A549 treated with dexamethasone at 1 μM for 4 hours (cell line): Measurements from ENCODE around the gene TMEM269. TPM values are rescaled to one million over a fixed set of nuclear protein-coding genes. Genes with fewer than 3 reads are reported as not detected.

Experiments
- total RNA-seq: library from RNA; stranded (reverse); fragments of 200-300 nt; extraction: Qiagen RNA extraction; gene quantifications from 5 replicates; pipeline ENCODE4 v1.2.3, GENCODE V29; 2022

TMEM269 gene, protein sequence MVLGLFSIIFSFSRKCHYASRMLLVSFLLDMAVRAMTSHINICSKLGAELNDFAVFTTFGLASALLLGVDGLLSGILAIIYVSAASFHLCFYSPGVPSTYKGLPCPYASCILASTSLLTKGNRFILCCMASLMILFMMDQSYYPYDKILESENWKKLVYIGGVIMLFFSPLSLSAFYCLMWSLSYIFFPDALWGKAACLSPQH
- 0.05 to 0.11 TPM (median 0.08 TPM) in 5 replicates for total RNA-seq

DNA sequence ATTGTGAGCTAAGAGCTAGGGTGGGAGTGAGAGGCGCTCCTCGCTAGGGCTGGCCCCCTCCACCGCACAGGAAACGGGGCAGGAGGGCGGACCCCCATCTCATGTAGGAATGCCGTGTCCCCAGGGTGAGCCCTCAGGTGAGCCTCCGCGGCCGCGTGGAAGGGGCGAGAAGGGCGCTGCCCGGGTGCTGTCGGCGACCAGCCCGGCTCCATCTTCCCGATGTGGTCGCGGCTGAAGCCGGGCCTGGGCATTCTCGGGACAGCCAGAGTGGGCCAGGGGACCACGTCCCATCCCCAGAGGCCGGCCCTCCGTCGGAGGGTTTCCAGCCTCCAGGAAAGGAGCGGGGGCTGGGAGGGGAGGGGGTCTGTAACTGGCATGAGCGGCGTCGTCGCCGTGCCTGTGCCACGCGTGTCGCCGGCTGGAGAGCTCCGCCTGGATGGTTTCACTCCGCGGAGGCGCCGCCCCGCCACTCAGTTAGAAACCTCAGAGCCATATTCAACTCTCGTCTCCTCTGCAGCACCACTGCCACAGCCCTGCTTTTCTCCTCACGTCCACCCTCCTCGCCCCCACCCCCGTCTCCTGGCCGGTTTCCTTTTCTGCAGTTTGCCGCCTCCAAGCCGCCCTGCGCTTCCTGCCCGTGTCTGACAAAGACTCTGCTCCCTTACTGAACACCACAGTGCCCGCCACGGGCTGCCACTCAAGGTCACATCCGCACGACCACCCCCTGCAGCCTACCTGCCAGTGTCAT lies at the start of gene TMEM269:
Gene TMEM269 (plus strand): TSS at position 46 of the 748 bp plus-strand sequence. CDS start 4,903 bp downstream, outside the sequence.

DNA sequence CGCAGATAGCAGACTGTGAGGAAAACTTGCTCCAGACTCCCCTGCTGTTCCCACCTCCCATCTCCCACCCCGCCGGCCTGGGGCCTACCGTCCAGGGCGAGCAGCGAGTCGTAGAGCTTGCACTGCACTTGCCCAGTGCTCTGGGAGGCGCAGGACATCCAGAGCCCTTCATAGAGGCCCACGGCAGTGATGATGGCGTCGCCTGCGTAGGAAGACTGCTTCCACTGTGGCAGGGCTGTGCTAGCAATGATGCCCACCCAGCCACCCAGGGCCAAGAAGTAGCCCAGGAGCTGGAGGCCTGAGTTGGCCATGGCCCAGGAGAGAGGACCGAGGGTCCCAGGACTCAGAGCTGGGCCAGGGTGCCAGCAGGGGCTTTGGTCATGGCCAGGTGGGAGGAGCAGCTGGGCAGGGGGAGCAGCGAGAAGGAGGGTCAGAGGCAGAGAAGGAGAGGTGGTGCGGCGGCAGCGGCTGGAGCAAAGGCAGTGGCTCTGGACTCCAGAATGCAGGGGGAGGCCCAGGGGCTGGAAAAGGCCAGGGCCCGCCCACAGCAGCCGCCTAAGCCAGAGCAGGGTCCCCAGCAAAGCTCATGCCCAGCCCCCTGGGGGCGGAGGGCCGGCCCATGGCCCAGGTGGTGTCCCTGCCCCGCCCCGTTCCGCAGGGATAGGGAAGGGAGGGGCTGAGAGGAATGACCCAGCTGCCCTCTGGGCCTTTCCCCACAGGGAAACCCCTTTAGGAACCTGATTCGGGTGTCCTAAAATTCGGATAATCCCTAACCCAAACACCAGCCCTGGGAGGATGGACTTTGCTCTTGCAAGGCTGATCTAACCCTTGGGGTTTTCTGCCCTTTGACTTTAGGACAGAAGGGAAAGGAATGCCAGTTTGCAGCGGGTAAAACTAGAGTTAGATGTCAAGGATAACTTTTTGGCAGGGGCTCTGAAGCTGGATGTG lies 44.8 kb upstream of the TMEM269 start, which contains the start of gene CLDN19:
Gene CLDN19 (minus strand): TSS at position 484 of the 948 bp plus-strand sequence. CDS start 173 bp downstream, at position 311.

DNA sequence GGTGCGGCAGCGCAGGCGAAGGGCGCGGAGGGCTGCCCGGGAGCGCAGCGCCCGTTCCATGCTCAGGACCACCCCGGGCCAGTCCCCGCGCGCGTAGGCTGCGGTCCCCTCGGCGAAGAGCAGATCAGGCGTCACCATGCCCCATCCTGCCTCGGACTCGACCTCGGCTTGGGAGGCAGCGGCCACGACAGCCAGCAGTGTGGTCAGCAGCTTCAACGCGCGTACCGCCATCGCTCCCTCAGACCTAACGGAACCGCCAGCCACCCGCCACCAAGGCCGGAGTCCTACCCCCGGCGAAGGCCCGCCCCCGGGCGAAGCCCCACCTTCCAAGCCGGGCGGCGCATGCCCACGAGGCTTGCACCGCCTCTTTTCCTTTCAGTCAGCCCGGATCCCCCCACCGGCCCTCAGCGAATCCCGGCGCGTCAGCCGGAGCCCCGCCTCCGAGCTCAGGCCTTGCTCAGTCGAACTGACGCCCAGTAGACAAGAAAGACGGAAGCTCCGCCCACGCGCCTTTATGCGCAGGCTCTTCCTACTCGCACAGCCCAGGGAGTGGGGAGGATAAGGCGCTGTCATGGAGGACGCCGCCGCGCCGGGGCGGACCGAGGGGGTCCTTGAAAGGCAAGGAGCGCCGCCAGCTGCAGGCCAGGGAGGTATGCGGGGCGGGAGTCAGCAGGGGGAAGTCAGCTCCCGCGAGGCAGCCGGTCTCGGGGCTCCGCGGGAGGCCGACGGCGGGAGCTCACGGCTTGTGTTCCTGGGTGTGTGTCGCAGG lies 17.9 kb upstream of the TMEM269 start, which contains the start of the genes C1orf50 and P3H1:
Gene C1orf50 (plus strand): TSS at position 509 of the 769 bp plus-strand sequence. CDS start 63 bp downstream, at position 572.
Gene P3H1 (minus strand): TSS at position 288 of the 769 bp plus-strand sequence. CDS start 57 bp downstream, at position 231.

DNA sequence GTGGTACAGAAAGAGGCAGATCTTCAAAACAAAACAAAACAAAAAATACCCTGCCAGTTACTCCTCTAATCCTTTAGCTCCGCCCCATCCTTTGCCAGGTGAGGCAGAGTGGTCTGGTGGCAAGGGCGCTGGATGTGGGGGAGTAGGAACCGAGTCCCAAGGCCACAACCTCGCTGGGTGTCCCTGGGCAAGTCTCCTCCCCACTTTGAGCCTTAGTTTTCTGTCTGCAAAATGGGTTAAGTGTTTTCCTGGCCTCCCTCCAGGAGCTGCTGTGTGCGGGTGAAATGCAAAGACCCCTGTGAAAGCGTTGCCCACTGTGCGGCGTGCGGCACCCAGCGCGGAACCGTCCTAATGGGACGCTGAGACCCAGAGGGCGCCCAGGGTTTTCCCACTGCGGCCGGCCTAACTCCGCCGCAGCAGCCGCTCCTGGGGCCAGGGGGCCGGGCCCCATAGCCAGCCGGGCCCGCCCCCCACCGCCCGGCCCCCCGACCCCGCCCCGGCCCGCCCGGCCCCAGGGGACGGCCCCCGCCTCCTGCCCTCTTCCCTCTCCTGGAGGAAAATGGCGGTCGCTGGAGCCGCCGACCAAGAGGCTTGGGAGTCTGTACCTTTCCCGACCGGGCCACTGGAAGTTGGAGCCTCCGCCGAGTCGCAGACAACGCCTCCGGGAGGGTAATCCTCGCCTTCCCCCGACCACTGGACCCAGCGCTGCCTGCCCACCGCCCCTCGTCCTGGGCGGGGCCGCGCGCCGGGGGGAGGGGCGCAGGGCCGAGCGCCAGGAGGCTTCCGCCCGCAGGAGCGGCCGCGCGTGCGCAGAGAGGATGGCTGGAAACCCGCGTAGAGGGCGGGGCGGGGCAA lies 32.0 kb downstream of the TMEM269 start, which contains the start of the genes ERMAP and SVBP:
Gene ERMAP (plus strand): TSS at position 538 of the 855 bp plus-strand sequence. CDS start 13,327 bp downstream, outside the sequence.
Gene SVBP (minus strand): TSS at position 813 of the 855 bp plus-strand sequence. CDS start 853 bp downstream, outside the sequence.

DNA sequence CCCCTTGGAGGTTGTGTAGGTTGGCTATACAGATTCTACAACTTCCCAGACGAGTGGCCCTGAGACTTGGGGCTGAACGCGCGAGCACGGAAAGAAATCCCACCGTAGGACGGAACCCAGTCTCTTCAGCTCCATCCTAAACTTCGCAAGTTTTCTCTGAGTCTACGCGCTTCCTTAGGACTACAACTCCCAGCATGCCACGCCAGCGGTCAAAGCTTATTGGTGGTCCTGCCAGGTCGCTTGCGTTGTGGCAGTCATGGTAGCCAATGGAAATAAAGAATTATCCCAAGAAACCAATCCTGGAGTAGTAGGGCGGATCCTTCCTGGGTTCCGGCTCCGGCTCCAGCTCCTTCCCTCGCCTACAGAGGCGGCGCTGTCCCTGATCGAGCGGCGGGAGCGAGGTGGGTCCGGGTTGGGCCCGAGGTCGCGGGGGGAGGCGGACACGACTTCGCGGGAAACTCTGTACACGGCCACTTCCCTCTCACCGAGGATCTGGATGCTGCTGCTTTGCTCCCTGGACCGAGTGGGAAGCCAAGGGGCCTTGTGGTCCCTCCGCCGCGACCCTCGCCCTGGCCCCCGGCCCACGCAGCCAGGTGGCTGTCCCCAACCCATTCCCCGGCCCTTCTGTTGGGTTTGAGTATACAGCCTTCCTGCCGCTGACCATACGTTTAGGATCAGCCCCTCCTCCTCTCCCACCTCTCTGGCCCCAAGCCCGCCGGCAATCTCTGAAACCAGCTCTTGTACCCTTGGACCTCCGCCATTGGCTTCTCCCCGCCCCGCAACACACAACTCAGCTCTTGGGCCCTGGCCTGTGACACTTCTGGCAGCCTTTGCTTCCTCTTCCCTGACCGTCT lies 61.7 kb downstream of the TMEM269 start, which contains the start of gene ZNF691:
Gene ZNF691 (plus strand): TSS at position 357 of the 854 bp plus-strand sequence. CDS start 3,046 bp downstream, outside the sequence.

Other genes with a start within 250 kb of the TMEM269 start
- 58.4 to 75.0 TPM (median 61.8 TPM) in 5 replicates for gene PPIH, start 126.6 kb upstream of the TMEM269 start, total RNA-seq
- gene YBX1, start 102.6 kb upstream of the TMEM269 start, total RNA-seq = 759 to 914 TPM (median 874 TPM) in 5 replicates
- gene CLDN19, start 44.8 kb upstream of the TMEM269 start, total RNA-seq = not detected in 5 replicates
- gene P3H1, start 18.0 kb upstream of the TMEM269 start, total RNA-seq = 21.6 to 33.8 TPM (median 29.0 TPM) in 5 replicates
- gene C1orf50, start 17.7 kb upstream of the TMEM269 start, total RNA-seq = 2.1 to 5.9 TPM (median 3.3 TPM) in 5 replicates
- 3.5 to 4.6 TPM (median 4.2 TPM) in 5 replicates for gene ERMAP, start 32.1 kb downstream of the TMEM269 start, total RNA-seq
- gene SVBP, start 32.4 kb downstream of the TMEM269 start, total RNA-seq = 12.3 to 15.8 TPM (median 13.7 TPM) in 5 replicates
- 6.7 to 8.2 TPM (median 7.4 TPM) in 5 replicates for gene ZNF691, start 61.6 kb downstream of the TMEM269 start, total RNA-seq
- 101 to 117 TPM (median 109 TPM) in 5 replicates for gene SLC2A1, start 173.9 kb downstream of the TMEM269 start, total RNA-seq